HEK293 (cell line): ENCODE measurements around the gene B4GALNT4.
"Not testable (repeated sequence)": the region's sequence is repeated elsewhere in the genome, so short reads cannot be mapped to it uniquely, and the experiment has no call there.

Experiments
- CTCF ChIA-PET: fragments of 350-600 bp; formaldehyde crosslinking; extraction: SDS; loops from one replicate; lab custom pipeline; 2021; ENCODE audit warnings: antibody characterized with exemption; lab: Yijun Ruan, JAX
- POLR2A ChIA-PET: fragments of 300-600 bp; formaldehyde crosslinking; extraction: SDS; loops from one replicate; lab custom pipeline; 2020; ENCODE audit warnings: antibody characterized with exemption, inconsistent platforms; lab: Yijun Ruan, JAX
- H3K27ac ChIP-seq: fragments of 200-500 bp; sonication (Bioruptor generic); 2 replicates; pipeline ENCODE4 v1.5.1; 2014; ENCODE audit warnings: low read depth, low read length, control low read depth, inconsistent platforms; ENCODE audit errors: extremely low read depth
- H3K36me3 ChIP-seq, 2 experiments: fragments of 200-500 bp in 1 of 2; sonication (Bioruptor generic) in 1 of 2; 1 replicate in 1 of 2; 2 replicates in 1 of 2; pipeline ENCODE4 v1.5.1; 2014 to 2017; ENCODE audit warnings: inconsistent platforms in 2 of 2, low read length in 2 of 2; ENCODE audit not compliant: control insufficient read depth in 2 of 2, insufficient read depth in 1 of 2
- H3K4me1 ChIP-seq: fragments of 200-500 bp; sonication (Bioruptor generic); 2 replicates; pipeline ENCODE4 v1.5.1; 2014; ENCODE audit warnings: mild to moderate bottlenecking, low read length, inconsistent platforms; ENCODE audit not compliant: control insufficient read depth, insufficient read depth
- H3K4me3 ChIP-seq: 2 replicates; pipeline ENCODE4 v1.5.1; 2011; ENCODE audit warnings: low read depth, mild to moderate bottlenecking, control low read depth, low read length, moderate library complexity
- H3K9me3 ChIP-seq: fragments of 200-500 bp; sonication (Bioruptor generic); 2 replicates; pipeline ENCODE4 v1.5.1; 2014; ENCODE audit warnings: low read depth, low read length, inconsistent platforms; ENCODE audit not compliant: control insufficient read depth, insufficient read depth
- GLIS1 ChIP-seq: fragments of 450-650 bp; formaldehyde crosslinking; IDR thresholded peaks from 2 replicates; pipeline ENCODE4 v1.5.1; 2016; ENCODE audit warnings: missing biosample characterization, missing genetic modification characterization
- GLIS2 ChIP-seq: fragments of 450-650 bp; formaldehyde crosslinking; IDR thresholded peaks from 2 replicates; pipeline ENCODE4 v1.5.1; 2016; ENCODE audit warnings: missing biosample characterization, missing genetic modification characterization
- MYNN ChIP-seq: fragments of 450-650 bp; formaldehyde crosslinking; IDR thresholded peaks from 2 replicates; pipeline ENCODE4 v1.5.1; 2016; ENCODE audit warnings: missing biosample characterization, missing genetic modification characterization, borderline replicate concordance
- RBAK ChIP-seq: fragments of 450-650 bp; formaldehyde crosslinking; IDR thresholded peaks from 2 replicates; pipeline ENCODE4 v1.5.1; 2016; ENCODE audit warnings: missing biosample characterization, missing genetic modification characterization
- SCRT2 ChIP-seq: fragments of 450-650 bp; formaldehyde crosslinking; IDR thresholded peaks from 2 replicates; pipeline ENCODE4 v1.5.1; 2016; ENCODE audit warnings: missing biosample characterization, missing genetic modification characterization
- YY2 ChIP-seq: fragments of 450-650 bp; formaldehyde crosslinking; IDR thresholded peaks from 2 replicates; pipeline ENCODE4 v1.5.1; 2016; ENCODE audit warnings: missing biosample characterization, missing genetic modification characterization
- ZBTB7A ChIP-seq: fragments of 450-650 bp; formaldehyde crosslinking; IDR thresholded peaks from 2 replicates; pipeline ENCODE4 v1.5.1; 2016; ENCODE audit warnings: low read depth, missing biosample characterization, missing genetic modification characterization
- ZFP69B ChIP-seq: fragments of 450-650 bp; formaldehyde crosslinking; IDR thresholded peaks from 2 replicates; pipeline ENCODE4 v1.5.1; 2016; ENCODE audit warnings: missing biosample characterization, missing genetic modification characterization
- ZIC2 ChIP-seq: fragments of 450-650 bp; formaldehyde crosslinking; IDR thresholded peaks from 2 replicates; pipeline ENCODE4 v1.5.1; 2016; ENCODE audit warnings: missing biosample characterization, missing genetic modification characterization
- ZNF121 ChIP-seq: fragments of 450-650 bp; formaldehyde crosslinking; IDR thresholded peaks from 2 replicates; pipeline ENCODE4 v1.5.1; 2016; ENCODE audit warnings: missing biosample characterization, missing genetic modification characterization
- ZNF138 ChIP-seq: fragments of 450-650 bp; formaldehyde crosslinking; IDR thresholded peaks from 2 replicates; pipeline ENCODE4 v1.5.1; 2016; ENCODE audit warnings: missing biosample characterization, missing genetic modification characterization, borderline replicate concordance
- ZNF146 ChIP-seq: fragments of 450-650 bp; formaldehyde crosslinking; IDR thresholded peaks from 2 replicates; pipeline ENCODE4 v1.5.1; 2016; ENCODE audit warnings: missing biosample characterization, missing genetic modification characterization
- ZNF239 ChIP-seq: fragments of 450-650 bp; formaldehyde crosslinking; IDR thresholded peaks from 2 replicates; pipeline ENCODE4 v1.5.1; 2016; ENCODE audit warnings: missing biosample characterization, missing genetic modification characterization
- ZNF529 ChIP-seq: fragments of 450-650 bp; formaldehyde crosslinking; IDR thresholded peaks from 2 replicates; pipeline ENCODE4 v1.5.1; 2017; ENCODE audit warnings: missing genetic modification characterization, missing biosample characterization; ENCODE audit not compliant: insufficient replicate concordance
- ZNF555 ChIP-seq: fragments of 450-650 bp; formaldehyde crosslinking; conservative IDR thresholded peaks from 2 replicates; pipeline ENCODE4 v1.5.1; 2017; ENCODE audit warnings: missing biosample characterization, mild to moderate bottlenecking, missing genetic modification characterization, inconsistent platforms
- ZNF561 ChIP-seq: fragments of 450-650 bp; IDR thresholded peaks from 2 replicates; pipeline ENCODE4 v1.5.1; 2018; ENCODE audit warnings: missing biosample characterization, missing genetic modification characterization, borderline replicate concordance
- ZNF596 ChIP-seq: fragments of 450-650 bp; IDR thresholded peaks from 2 replicates; pipeline ENCODE4 v1.5.0; 2018; ENCODE audit warnings: missing biosample characterization, mild to moderate bottlenecking, missing genetic modification characterization, moderate library complexity
- TF ChIP-seq, protein P1 (sequence below): fragments of 450-650 bp; formaldehyde crosslinking; IDR thresholded peaks from 2 replicates; pipeline ENCODE4 v1.5.1; 2016; ENCODE audit warnings: missing biosample characterization, missing genetic modification characterization

B4GALNT4 gene

DNA sequence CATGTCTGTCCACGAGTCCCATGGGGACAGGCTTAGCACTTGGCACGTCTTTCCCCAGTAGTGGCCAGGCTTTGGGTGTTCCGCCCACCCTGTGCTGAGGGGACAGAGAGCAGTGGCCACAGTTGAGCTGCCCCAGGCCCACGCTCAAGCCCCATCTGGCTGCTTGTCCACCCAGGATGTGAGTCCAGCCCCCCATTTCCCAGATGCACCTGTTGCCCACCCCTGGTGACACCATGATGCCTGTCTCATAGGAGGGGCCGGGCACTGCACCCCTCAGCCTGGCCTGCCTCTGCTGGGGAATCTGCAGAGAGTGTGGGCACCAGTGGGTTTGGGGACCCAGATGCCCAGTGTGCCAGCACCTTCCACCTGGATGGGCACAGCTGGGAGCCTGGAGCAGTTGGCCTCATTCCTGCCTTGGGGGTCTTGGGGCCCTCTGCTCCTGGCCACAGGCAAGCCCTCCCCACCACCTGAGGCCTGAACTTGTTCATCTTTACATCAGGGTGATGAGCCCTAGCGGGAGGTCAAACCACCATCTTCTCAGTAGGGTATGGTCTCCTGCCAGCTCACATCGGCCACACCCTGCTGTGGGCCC is 39.8 kb downstream of the B4GALNT4 start:
- Histone ChIP-seq H3K27ac (no peak overlapping the region), H3K4me1 (no peaks in the 10 kb centered on the region), H3K4me3 (no peak overlapping the region), H3K36me3 (peaks cover 0 to 10% of the 10 kb centered on the region in 2 experiments; a peak in 1 of 3 replicates), H3K9me3 (no peaks in the 10 kb centered on the region)
- ChIA-PET POLR2A (no interaction called here), CTCF (interaction anchor here (0.7 kb wide), 1 partner anchor 40 kb away, joined by 3 read pairs; no protein-coding TSS in a partner anchor)
- TF ChIP-seq SCRT2 (tag by site-specific recombination) = peak; percentile 88
- no peak for TF ChIP-seq RBAK (tag by site-specific recombination)
- peak; percentile 66 for TF ChIP-seq ZIC2 (tag by site-specific recombination)
- TF ChIP-seq, protein P1, sequence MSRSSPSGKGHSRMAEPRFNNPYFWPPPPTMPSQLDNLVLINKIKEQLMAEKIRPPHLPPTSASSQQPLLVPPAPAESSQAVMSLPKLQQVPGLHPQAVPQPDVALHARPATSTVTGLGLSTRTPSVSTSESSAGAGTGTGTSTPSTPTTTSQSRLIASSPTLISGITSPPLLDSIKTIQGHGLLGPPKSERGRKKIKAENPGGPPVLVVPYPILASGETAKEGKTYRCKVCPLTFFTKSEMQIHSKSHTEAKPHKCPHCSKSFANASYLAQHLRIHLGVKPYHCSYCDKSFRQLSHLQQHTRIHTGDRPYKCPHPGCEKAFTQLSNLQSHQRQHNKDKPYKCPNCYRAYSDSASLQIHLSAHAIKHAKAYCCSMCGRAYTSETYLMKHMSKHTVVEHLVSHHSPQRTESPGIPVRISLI = no peak
- TF ChIP-seq GLIS1 (tag by site-specific recombination) = peak; percentile 29

DNA sequence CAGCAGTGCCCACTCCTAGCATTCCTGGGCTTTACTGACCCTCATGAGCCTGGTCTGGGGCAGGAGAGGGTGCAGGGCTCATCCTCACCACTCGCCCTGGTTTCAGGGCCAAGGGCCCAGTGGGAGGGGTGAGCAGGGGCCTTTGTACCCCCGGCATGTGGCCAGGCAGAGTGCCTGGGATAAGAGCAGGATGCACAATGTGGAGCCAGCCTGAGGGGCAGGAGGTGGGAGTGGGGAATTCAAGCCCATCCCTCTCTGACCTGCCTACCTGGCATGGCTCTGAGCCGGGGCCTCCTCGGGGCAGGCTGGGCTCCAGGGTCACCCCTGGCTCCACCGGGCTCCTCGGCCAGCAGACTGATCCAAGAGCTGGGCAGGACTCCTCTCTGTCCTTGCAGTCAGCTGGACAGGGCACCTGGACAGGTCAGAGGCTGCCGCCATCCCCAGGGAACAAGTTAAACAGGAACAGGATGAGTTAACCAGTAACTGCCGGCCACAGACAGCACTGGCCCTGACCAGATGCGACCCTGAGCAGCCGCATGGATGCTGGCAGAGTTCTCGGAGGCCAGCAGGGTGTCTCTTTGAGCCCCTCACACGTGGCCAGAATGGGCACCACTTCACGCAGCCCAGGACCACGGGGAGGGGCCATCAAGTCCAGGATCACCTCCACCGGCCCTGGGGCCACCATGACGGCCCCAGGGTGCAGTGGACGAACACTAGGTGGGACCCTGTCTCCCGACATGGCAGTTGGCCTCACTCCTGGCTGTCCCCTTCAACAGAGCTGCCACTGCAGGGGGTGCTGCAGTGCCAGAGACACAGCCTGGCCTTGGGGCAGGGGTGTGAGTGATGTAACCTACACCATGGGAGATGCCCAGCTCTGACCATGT is 40.5 kb downstream of the B4GALNT4 start:
- H3K4me1 ChIP-seq = no peaks in the 10 kb centered on the region
- H3K9me3 ChIP-seq = no peaks in the 10 kb centered on the region
- ChIA-PET CTCF (interaction anchor here (0.6 to 0.7 kb wide), 2 partner anchors 38 to 39 kb away, joined by 3 read pairs; no protein-coding TSS in a partner anchor), POLR2A (no interaction called here)
- TF ChIP-seq ZNF555 (tag by site-specific recombination) (no peak), GLIS2 (peak; percentile 11; the same call in 1 of the 2 replicates), ZFP69B (tag by site-specific recombination) (no peak), ZBTB7A (tag by site-specific recombination) (no peak), ZIC2 (tag by site-specific recombination) (peak; percentile 62), ZNF239 (tag by site-specific recombination) (no peak), MYNN (tag by site-specific recombination) (no peak)
- H3K36me3 ChIP-seq = peaks cover 0 to 2% of the 10 kb centered on the region in 2 experiments; a peak in 1 of 3 replicates
- H3K27ac ChIP-seq = no peak overlapping the region
- H3K4me3 ChIP-seq = no peak overlapping the region

DNA sequence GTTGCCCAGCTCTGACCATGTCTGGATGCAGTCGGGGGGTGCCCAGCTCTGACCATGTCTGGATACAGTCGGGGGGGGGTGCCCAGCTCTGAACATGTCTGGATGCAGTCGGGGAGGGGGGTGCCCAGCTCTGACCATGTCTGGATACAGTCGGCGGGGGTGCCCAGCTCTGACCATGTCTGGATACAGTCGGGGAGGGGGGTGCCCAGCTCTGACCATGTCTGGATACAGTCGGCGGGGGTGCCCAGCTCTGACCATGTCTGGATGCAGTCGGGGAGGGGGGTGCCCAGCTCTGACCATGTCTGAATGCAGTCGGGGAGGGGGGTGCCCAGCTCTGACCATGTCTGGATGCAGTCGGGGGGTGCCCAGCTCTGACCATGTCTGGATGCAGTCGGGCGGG is 41.4 kb downstream of the B4GALNT4 start:
- H3K27ac ChIP-seq, H3K36me3 ChIP-seq, H3K4me1 ChIP-seq, H3K4me3 ChIP-seq, H3K9me3 ChIP-seq, CTCF ChIA-PET, POLR2A ChIA-PET: not testable (repeated sequence)

DNA sequence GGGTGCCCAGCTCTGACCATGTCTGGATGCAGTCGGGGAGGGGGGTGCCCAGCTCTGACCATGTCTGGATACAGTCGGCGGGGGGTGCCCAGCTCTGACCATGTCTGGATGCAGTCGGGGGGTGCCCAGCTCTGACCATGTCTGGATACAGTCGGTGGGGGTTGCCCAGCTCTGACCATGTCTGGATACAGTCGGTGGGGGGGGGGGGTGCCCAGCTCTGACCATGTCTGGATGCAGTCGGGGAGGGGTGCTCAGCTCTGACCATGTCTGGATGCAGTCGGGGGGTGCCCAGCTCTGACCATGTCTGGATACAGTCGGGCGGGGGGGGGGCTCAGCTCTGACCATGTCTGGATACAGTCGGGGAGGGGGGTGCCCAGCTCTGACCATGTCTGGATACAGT is 42.2 kb downstream of the B4GALNT4 start:
- ChIA-PET POLR2A (interaction anchor here (0.6 to 1.0 kb wide), 2 partner anchors 204 to 332 kb away, joined by 3 read pairs; partner anchors contain the start of genes BET1L and RIC8A), CTCF (interaction anchor here (0.6 kb wide), 1 partner anchor 15 kb away, joined by 3 read pairs; no protein-coding TSS in a partner anchor)

DNA sequence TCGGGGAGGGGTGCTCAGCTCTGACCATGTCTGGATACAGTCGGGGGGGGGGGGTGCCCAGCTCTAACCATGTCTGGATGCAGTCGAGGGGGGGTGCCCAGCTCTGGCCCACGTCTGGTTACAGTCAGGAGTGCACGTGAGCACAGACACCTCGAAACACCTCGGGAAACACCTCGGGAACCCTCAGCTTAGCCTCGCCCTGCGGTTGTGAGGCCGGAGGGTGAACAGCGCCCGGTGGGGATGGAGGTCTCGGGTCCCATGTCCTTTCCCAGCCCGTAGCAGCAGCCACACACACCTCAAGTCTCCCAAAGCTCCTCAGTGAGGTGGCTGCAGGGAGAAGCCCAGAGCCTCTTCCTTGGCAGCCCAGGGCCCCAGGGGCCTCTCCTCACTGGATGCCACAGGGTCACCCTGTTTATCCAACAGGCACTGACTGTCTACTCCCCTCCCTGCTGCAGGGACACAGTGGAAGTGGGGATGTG is 43.4 kb downstream of the B4GALNT4 start:
- H3K4me1 ChIP-seq = no peaks in the 10 kb centered on the region
- ChIA-PET POLR2A (interaction anchor here (1.0 kb wide), 1 partner anchor 205 kb away, joined by 3 read pairs; the partner anchor contains the start of genes BET1L and RIC8A), CTCF (interaction anchor here (0.6 kb wide), 1 partner anchor 109 kb away, joined by 3 read pairs; no protein-coding TSS in a partner anchor)
- TF ChIP-seq ZNF146 (tag by site-specific recombination) = no peak
- TF ChIP-seq ZNF529 = no peak
- no peak for TF ChIP-seq ZNF138 (tag by site-specific recombination)
- TF ChIP-seq ZNF596 (tag by site-specific recombination) = no peak
- no peak for TF ChIP-seq ZNF561 (tag by site-specific recombination)
- no peak for TF ChIP-seq ZNF121
- no peak for TF ChIP-seq YY2
- no peak overlapping the region for H3K27ac ChIP-seq
- H3K4me3 ChIP-seq = no peak overlapping the region
- no peaks in the 10 kb centered on the region for H3K36me3 ChIP-seq
- no peaks in the 10 kb centered on the region for H3K9me3 ChIP-seq

More for the DNA sequence above, 42.2 kb downstream of the B4GALNT4 start:
- not testable (repeated sequence) for H3K36me3 ChIP-seq, H3K9me3 ChIP-seq, H3K4me1 ChIP-seq, H3K27ac ChIP-seq, H3K4me3 ChIP-seq
